T-helper 17 cell (primary cell): ENCODE results near the gene PLA1A. TPM values are rescaled to one million over a fixed set of nuclear protein-coding genes. Genes with fewer than 3 reads are reported as not detected.

Experiments used
- ATAC-seq: fragments of 150-1000 bp; cut with Tn5 transposase; 2 replicates; pipeline ENCODE4 v1.10.0; 2021; ENCODE audit warnings: mild to moderate bottlenecking, moderate library complexity
- DNase-seq, 3 donors: peaks; one replicate each; pipeline versions ENCODE4 v3.0.0 to v3.0.0-alpha.2; 2020 to 2021
- H3K9me3 ChIP-seq: one replicate; pipeline ENCODE4 v1.7.0; 2013; ENCODE audit warnings: low read length, mild to moderate bottlenecking; ENCODE audit not compliant: control insufficient read depth, poor library complexity, severe bottlenecking
- H3K27ac Mint-ChIP-seq: one replicate; pipeline ENCODE4 v1.8.0; 2022; ENCODE audit warnings: mild to moderate bottlenecking, moderate library complexity, mixed read lengths
- H3K27me3 Mint-ChIP-seq: one replicate; pipeline ENCODE4 v1.8.0; 2022; ENCODE audit warnings: mixed read lengths
- H3K36me3 Mint-ChIP-seq: one replicate; pipeline ENCODE4 v1.8.0; 2022; ENCODE audit warnings: low read depth, mixed read lengths
- H3K4me1 Mint-ChIP-seq: one replicate; pipeline ENCODE4 v1.8.0; 2022; ENCODE audit warnings: mild to moderate bottlenecking, mixed read lengths
- H3K4me3 Mint-ChIP-seq: one replicate; pipeline ENCODE4 v1.8.0; 2022; ENCODE audit warnings: mild to moderate bottlenecking, moderate library complexity, mixed read lengths
- total RNA-seq, 4 donors: library from RNA in 2 of 4; stranded (reverse) in 2 of 4; gene quantifications; one replicate each; pipeline ENCODE4 v1.2.3 and lab custom pipeline; 2022 to 2026

Gene PLA1A
- total RNA-seq, 2 donors from 2014 or later = 0.45 TPM; not detected in 1

- H3K4me3 Mint-ChIP-seq = no peak overlapping the region
- no peak overlapping the region for H3K27ac Mint-ChIP-seq
- DNase-seq = no peak
- H3K36me3 Mint-ChIP-seq = peaks cover 8% of the 10 kb centered on the region
- peaks cover 18% of the 10 kb centered on the region for H3K4me1 Mint-ChIP-seq
- H3K9me3 ChIP-seq = no peaks in the 10 kb centered on the region
- no peak for ATAC-seq
- H3K27me3 Mint-ChIP-seq = peaks cover 8% of the 10 kb centered on the region
These were observed 5.0 kb downstream of the PLA1A start for GRCh38 chr3:119602676-119603075.

DNA sequence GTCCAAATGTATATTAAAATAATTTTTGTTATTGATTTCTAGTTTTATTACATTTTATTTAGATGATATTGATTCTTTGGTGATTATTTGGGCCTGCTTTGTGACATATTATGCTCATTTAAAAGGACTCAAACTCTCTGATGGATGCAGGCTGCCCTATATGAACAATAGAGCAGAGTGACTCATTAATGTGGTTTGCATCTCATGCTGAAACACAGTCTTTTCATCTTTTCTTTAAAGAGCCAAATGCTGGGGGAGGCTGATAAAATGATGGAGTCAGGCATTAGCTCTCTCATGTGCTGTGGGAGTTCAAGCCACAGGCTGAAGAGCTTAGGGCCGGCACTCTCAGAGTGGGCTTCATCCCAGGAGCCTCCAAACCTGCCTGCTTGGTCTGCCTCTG, 7.2 kb downstream of the PLA1A start:
- Mint-ChIP-seq H3K27ac (no peak overlapping the region), H3K4me3 (no peak overlapping the region), H3K4me1 (peaks cover 5% of the 10 kb centered on the region), H3K36me3 (peaks cover 4% of the 10 kb centered on the region), H3K27me3 (peaks cover 9% of the 10 kb centered on the region)
- no peaks in the 10 kb centered on the region for H3K9me3 ChIP-seq
- ATAC-seq = peak; percentile 24
- no peak for DNase-seq

DNA sequence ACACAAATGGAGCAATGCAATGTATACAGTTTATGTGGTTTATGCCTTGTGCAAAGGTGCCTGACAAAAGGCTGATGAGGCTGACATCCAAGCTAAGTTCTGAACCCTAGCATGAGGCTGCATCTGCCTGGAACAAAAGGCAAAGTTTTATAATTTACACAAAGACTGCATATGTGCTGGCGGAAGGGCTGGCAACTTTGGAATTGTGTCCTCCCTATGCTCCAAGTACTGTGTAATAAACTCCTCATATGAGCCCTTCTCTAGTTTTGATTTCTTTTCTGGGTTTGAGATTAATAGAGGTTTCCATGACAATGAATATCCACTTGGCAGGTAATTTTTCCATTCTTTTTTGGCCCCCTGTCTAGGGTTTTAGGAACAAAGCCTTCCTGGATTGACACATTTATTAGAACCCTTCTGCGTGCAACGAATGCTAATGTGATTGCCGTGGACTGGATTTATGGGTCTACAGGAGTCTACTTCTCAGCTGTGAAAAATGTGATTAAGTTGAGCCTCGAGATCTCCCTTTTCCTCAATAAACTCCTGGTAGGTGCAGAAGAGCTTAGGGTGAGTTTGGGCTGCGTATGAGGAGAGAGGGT, 10.8 kb downstream of the PLA1A start:
- Mint-ChIP-seq H3K27ac (no peak overlapping the region), H3K27me3 (peaks cover 22% of the 10 kb centered on the region), H3K36me3 (peaks cover 3% of the 10 kb centered on the region), H3K4me3 (no peak overlapping the region), H3K4me1 (no peaks in the 10 kb centered on the region)
- DNase-seq = no peak
- no peaks in the 10 kb centered on the region for H3K9me3 ChIP-seq
- ATAC-seq = no peak

DNA sequence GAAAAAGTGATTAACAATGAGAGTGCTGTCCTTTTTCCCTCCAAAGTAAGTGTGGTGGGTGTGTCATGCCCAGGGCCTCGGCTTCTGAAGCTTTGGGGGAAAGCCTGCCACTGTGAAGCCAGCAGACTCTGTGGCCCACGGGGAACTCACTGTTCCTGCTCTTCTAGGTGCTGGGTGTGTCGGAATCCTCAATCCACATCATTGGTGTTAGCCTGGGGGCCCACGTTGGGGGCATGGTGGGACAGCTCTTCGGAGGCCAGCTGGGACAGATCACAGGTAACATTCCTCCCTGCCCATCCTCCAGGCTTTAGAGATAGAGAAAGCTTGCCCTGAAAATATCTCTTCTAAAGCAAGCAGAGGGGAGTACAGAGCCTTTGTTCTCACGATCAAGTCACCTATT, 11.6 kb downstream of the PLA1A start:
- ATAC-seq = no peak
- Mint-ChIP-seq H3K27ac (no peak overlapping the region), H3K27me3 (peaks cover 22% of the 10 kb centered on the region), H3K4me1 (no peaks in the 10 kb centered on the region), H3K36me3 (peaks cover 3% of the 10 kb centered on the region), H3K4me3 (no peak overlapping the region)
- no peaks in the 10 kb centered on the region for H3K9me3 ChIP-seq
- DNase-seq = no peak

- no peak for ATAC-seq
- Mint-ChIP-seq H3K4me1 (no peaks in the 10 kb centered on the region), H3K27me3 (peaks cover 22% of the 10 kb centered on the region)
These were observed 14.0 kb downstream of the PLA1A start for GRCh38 chr3:119611664-119612063.

DNA sequence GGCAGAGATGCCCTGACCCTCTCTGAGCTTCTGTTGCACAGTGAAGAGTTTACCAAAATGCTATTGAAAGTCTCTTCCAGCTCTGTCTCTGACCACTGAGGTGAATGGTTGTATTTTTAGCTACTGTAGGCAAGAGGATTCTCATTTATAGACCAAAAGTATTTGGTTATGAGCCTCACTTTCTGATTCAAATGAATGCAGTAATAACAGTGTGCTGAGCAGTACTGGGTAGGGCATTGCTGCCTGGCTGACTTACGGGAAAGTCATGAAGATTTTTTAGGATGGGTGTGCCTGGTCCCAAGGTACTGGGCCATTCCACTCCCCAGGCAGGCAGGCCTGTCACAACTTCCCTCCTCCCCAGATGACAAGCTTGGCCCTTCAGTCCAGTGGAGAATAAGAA, 15.5 kb downstream of the PLA1A start:
- no peak overlapping the region for H3K4me3 Mint-ChIP-seq
- no peak for ATAC-seq
- H3K27ac Mint-ChIP-seq = no peak overlapping the region
- H3K4me1 Mint-ChIP-seq = no peaks in the 10 kb centered on the region
- no peaks in the 10 kb centered on the region for H3K9me3 ChIP-seq
- peaks cover 22% of the 10 kb centered on the region for H3K27me3 Mint-ChIP-seq
- no peak for DNase-seq
- no peaks in the 10 kb centered on the region for H3K36me3 Mint-ChIP-seq

More at GRCh38 chr3:119611664-119612063, 14.0 kb downstream of the PLA1A start:
- no peak overlapping the region for H3K4me3 Mint-ChIP-seq
- H3K27ac Mint-ChIP-seq = no peak overlapping the region
- DNase-seq = no peak
- H3K36me3 Mint-ChIP-seq = peaks cover 3% of the 10 kb centered on the region
- no peaks in the 10 kb centered on the region for H3K9me3 ChIP-seq

DNA sequence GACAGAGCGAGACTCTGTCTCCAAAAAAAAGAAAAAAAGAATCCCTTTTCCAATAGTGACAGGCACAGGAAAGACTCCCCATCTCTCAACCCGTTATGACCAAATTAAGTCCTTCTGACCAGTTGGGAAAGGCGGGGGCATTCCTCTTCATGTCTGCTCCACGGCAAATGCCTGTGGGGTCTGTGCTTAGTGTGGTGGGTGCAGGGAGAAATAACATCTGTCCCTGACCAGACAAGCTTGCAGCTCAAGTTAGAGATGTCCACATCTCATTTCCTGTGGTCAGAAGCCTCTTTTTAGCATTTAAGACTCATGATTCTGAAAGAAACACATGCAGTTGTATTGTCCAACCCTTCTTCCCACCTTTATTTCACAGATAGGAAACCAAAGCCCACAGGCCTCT, 16.2 kb downstream of the PLA1A start:
- peaks cover 20% of the 10 kb centered on the region for H3K27me3 Mint-ChIP-seq
- H3K27ac Mint-ChIP-seq = no peak overlapping the region
- H3K9me3 ChIP-seq = no peaks in the 10 kb centered on the region
- ATAC-seq (no peak), DNase-seq (no peak)
- H3K4me1 Mint-ChIP-seq = no peaks in the 10 kb centered on the region
- no peak overlapping the region for H3K4me3 Mint-ChIP-seq
- H3K36me3 Mint-ChIP-seq = no peaks in the 10 kb centered on the region

DNA sequence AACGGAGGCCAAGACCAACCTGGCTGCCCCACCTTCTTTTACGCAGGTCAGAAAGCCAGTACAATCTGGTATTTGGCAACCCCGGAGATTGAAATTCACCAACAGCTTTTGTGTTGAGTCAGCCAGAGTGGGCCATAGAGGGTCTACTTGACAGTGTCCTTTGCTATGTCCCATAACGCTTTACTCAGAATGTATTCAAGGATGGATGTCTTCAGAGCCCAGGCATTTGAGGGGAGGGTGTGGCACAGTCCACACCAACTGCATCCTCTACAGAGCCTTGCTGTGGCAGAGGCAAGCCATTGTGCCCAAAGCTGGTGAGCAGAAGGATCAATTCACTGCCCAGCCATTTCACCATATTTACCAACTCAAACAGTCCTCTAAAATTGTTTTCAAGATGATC, 18.4 kb downstream of the PLA1A start:
- H3K4me1 Mint-ChIP-seq = no peaks in the 10 kb centered on the region
- H3K9me3 ChIP-seq = no peaks in the 10 kb centered on the region
- DNase-seq = no peak
- no peak overlapping the region for H3K27ac Mint-ChIP-seq
- no peak overlapping the region for H3K4me3 Mint-ChIP-seq
- peaks cover 20% of the 10 kb centered on the region for H3K27me3 Mint-ChIP-seq
- no peak for ATAC-seq
- H3K36me3 Mint-ChIP-seq = no peaks in the 10 kb centered on the region

DNA sequence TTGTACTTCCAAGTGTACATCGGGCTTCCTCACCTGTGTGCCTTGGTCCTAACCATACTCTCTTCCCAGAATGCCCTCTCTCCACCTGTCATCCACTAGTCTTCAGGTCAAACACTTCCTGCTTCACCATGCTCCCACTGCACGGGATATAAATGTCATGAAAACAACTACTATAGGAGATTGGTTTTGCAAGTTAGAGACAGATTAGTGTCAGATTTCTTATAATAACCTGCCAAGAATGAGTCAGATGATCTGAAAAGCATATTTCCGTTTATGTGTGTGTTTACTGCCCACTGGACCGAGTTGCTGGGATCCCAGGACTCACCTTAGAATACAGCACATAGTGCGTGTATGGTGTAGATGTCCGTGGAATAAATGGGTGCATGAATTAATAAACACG, 21.4 kb downstream of the PLA1A start:
- Mint-ChIP-seq H3K27me3 (peaks cover 7% of the 10 kb centered on the region), H3K36me3 (no peaks in the 10 kb centered on the region), H3K27ac (no peak overlapping the region), H3K4me3 (no peak overlapping the region), H3K4me1 (no peaks in the 10 kb centered on the region)
- ATAC-seq (no peak), DNase-seq (no peak)
- H3K9me3 ChIP-seq = no peaks in the 10 kb centered on the region

DNA sequence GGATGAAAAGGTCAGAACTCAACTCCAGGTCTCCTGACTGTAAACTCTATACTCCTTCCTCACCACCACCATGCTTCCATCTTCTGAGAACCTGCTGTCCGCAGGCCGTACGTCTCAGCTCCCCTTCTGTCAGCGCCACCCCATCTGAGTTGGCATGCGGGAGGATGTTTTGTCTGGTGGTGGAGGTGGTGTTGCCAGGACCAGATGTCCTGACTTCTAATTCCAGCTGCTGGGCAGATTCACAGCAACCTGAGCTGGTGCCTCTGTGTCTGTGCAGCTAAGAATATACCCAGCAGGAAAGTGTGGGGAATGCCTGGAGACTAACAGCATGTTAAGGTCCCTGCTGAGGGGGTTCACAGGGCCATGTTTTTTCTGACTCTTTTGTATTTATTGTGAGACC, 23.2 kb downstream of the PLA1A start:
- no peaks in the 10 kb centered on the region for H3K9me3 ChIP-seq
- no peak overlapping the region for H3K27ac Mint-ChIP-seq
- no peak overlapping the region for H3K4me3 Mint-ChIP-seq
- peaks cover 5% of the 10 kb centered on the region for H3K4me1 Mint-ChIP-seq
- ATAC-seq (no peak), DNase-seq (no peak)
- H3K36me3 Mint-ChIP-seq = no peaks in the 10 kb centered on the region
- peaks cover 7% of the 10 kb centered on the region for H3K27me3 Mint-ChIP-seq

DNA sequence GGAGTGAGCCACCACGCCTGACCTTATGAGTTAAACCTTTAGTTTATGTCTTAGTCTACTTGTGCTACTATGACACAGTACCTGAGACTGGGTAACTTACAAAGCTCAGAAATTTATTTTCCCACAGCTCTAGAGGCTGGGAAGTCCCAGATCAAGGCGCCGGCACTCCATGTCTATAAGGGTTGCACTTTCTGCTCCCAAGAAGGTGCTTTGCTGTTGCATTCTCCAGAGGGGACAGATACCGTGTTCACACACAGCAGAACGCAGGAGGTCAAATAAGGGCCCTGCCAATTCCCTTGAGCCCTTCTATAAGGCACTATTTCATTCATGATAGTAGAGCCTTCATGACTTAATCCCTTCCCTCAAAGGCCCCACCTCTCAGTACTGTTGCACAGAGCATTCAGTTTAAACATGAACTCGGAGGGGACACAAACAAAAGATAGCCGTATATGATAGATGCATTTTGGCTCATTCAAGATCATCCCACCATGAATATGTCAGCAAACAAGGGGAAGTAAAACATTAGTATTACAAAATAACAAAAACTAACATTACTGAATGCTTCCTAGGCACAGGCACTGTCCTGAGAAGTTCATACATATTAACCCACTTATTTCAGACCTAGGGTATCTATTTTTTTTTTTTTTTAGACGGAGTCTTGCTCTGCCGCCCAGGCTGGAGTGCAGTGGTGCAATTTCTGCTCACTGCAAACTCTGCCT, 26.5 kb downstream of the PLA1A start:
- H3K4me3 Mint-ChIP-seq = no peak overlapping the region
- H3K9me3 ChIP-seq = no peaks in the 10 kb centered on the region
- H3K27me3 Mint-ChIP-seq = peaks cover 2% of the 10 kb centered on the region
- DNase-seq (no peak), ATAC-seq (no peak)
- no peaks in the 10 kb centered on the region for H3K36me3 Mint-ChIP-seq
- H3K4me1 Mint-ChIP-seq = peaks cover 31% of the 10 kb centered on the region
- H3K27ac Mint-ChIP-seq = peak overlapping the region; percentile 47

DNA sequence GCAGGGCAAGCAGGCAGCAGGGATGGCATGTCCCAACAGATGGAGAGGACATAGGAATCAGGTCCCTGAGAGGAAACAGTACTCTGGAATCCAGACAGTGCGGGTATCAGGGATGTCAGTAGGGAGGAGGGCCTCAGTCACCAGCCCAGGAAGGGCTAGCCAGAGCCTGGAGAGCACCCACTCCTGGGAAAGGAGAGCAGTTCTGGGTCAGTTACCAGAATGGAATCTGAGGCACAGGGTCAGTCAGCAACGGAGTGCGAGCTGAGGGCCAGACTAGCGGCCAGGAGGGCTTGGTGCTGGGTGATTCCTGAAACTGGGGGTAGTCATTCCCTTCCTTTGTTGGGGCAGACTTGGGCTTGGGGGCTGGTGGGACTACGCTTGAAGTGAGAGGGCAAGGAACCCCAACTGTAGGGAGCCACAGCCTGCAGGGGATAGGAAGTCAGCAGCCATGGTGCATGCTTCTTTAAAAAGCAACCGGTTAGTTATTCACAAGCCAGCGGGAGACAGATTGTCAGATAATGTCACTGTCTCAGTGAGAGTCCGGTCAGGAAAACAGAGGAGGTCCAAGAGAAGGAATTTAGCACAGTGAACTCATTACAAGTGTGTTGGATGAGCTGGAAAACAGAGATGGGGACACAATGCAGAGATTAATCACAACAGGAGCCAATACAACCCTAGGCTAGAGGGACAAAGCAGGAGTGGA, 27.9 kb downstream of the PLA1A start:
- H3K4me3 Mint-ChIP-seq = peak overlapping the region; percentile 19
- H3K27ac Mint-ChIP-seq = peak overlapping the region; percentile 91
- no peaks in the 10 kb centered on the region for H3K36me3 Mint-ChIP-seq
- DNase-seq = no peak
- no peaks in the 10 kb centered on the region for H3K9me3 ChIP-seq
- H3K27me3 Mint-ChIP-seq = no peaks in the 10 kb centered on the region
- ATAC-seq = no peak
- peaks cover 33% of the 10 kb centered on the region for H3K4me1 Mint-ChIP-seq

DNA sequence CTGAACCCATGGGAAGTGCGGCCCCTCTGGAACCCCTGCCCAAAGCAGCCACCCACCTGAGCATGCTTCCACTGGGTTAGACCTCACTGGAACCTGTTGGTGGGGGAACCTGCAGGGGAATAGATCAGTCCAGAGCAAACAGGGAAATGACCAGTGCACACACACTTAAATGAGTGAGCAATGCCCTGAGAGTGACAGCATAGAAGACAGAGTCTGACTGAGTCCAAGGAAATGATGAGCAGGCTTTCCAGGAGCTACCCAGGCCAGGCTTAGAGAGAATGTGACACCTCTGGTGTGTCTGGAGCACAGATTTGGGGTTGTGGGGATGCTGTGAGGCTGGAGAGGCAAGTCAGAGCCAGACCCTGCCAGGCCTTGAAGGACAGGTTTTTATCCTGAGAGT, 28.5 kb downstream of the PLA1A start:
- Mint-ChIP-seq H3K4me3 (peak overlapping the region; percentile 19), H3K36me3 (no peaks in the 10 kb centered on the region), H3K27me3 (no peaks in the 10 kb centered on the region), H3K4me1 (peaks cover 33% of the 10 kb centered on the region), H3K27ac (peak overlapping the region; percentile 91)
- no peaks in the 10 kb centered on the region for H3K9me3 ChIP-seq
- no peak for ATAC-seq
- no peak for DNase-seq
